Hippocampal formation (tissue), 2 donors: Measurements from ENCODE around the gene DACH2.
"Not testable (repeated sequence)": the region's sequence is repeated elsewhere in the genome, so short reads cannot be mapped to it uniquely, and the experiment has no call there.

Experiments used
- DNase-seq, 2 donors: peaks; one replicate each; lab custom pipeline; 2025; lab: John Stamatoyannopoulos, UW

The DACH2 gene

GRCh38 chrX:86148024-86148511 is at the start of gene DACH2:
TSS of gene DACH2 (plus strand) at chrX:86148451.
- peak; percentile 37 to 67 for DNase-seq

- DNase-seq, result no peak
Observed at GRCh38 chrX:86102341-86102740, 45.9 kb upstream of the DACH2 start.

- DNase-seq, result no peak
Observed at GRCh38 chrX:86103061-86103460, 45.2 kb upstream of the DACH2 start.

- DNase-seq, result no peak
Observed at GRCh38 chrX:86104526-86104925, 43.7 kb upstream of the DACH2 start.

- no peak for DNase-seq
Observed at GRCh38 chrX:86121916-86122315, 26.3 kb upstream of the DACH2 start.

GRCh38 chrX:86133761-86134160 is 14.5 kb upstream of the DACH2 start:
- peak in 1 of 2 donors; percentile 39 for DNase-seq

- DNase-seq, result no peak
Observed at GRCh38 chrX:86137071-86137470, 11.2 kb upstream of the DACH2 start.

- no peak for DNase-seq
Observed at GRCh38 chrX:86141786-86142185, 6.5 kb upstream of the DACH2 start.

GRCh38 chrX:86146102-86146501 is 2.1 kb upstream of the DACH2 start:
- no peak for DNase-seq

GRCh38 chrX:86148594-86148993 is 343 bp downstream of the DACH2 start:
- no peak for DNase-seq

- no peak for DNase-seq
Observed at GRCh38 chrX:86149119-86149518, 868 bp downstream of the DACH2 start.

- no peak for DNase-seq
Observed at GRCh38 chrX:86154553-86154952, 6.3 kb downstream of the DACH2 start.

GRCh38 chrX:86171366-86171765 is 23.1 kb downstream of the DACH2 start:
- no peak for DNase-seq

- no peak for DNase-seq
Observed at GRCh38 chrX:86178906-86179305, 30.7 kb downstream of the DACH2 start.

- not testable (repeated sequence) for DNase-seq
Observed at GRCh38 chrX:86181325-86181724, 33.1 kb downstream of the DACH2 start.

GRCh38 chrX:86192827-86193226 is 44.6 kb downstream of the DACH2 start:
- no peak for DNase-seq

GRCh38 chrX:86194758-86195157 is 46.5 kb downstream of the DACH2 start:
- DNase-seq, result no peak

GRCh38 chrX:86195343-86195742 is 47.1 kb downstream of the DACH2 start:
- DNase-seq, result no peak

GRCh38 chrX:86197815-86198214 is 49.6 kb downstream of the DACH2 start:
- no peak for DNase-seq

GRCh38 chrX:86210772-86211171 is 62.5 kb downstream of the DACH2 start:
- DNase-seq, result no peak

- no peak for DNase-seq
Observed at GRCh38 chrX:86215260-86215659, 67.0 kb downstream of the DACH2 start.

- no peak for DNase-seq
Observed at GRCh38 chrX:86237482-86237881, 89.2 kb downstream of the DACH2 start.

- DNase-seq, result no peak
Observed at GRCh38 chrX:86241547-86241946, 93.3 kb downstream of the DACH2 start.

- no peak for DNase-seq
Observed at GRCh38 chrX:86263526-86263925, 115.3 kb downstream of the DACH2 start.

- no peak for DNase-seq
Observed at GRCh38 chrX:86295293-86295692, 147.0 kb downstream of the DACH2 start.
